RWPE1 (cell line): ENCODE results near the gene TMEM187.

Experiments used
- CTCF ChIA-PET: fragments of 350-600 bp; sonication (Branson Sonifier 250); formaldehyde crosslinking; extraction: SDS; loops from one replicate; lab custom pipeline; 2021; lab: Yijun Ruan, JAX
- POLR2A ChIA-PET: fragments of 400-600 bp; formaldehyde crosslinking; extraction: SDS; loops from one replicate; lab custom pipeline; 2020; ENCODE audit warnings: antibody characterized with exemption; ENCODE audit not compliant: low non-redundant PET; lab: Yijun Ruan, JAX
- DNase-seq: peaks from one replicate; pipeline ENCODE4 v3.0.0; 2012; ENCODE audit warnings: low spot score
- H3K27ac ChIP-seq: fragments of 450-650 bp; 2 replicates; pipeline ENCODE4 v1.5.1; 2017
- CTCF ChIP-seq: fragments of 450-650 bp; conservative IDR thresholded peaks from 2 replicates; pipeline ENCODE4 v1.5.1; 2017; ENCODE audit warnings: low read depth, mild to moderate bottlenecking

The TMEM187 gene

DNA sequence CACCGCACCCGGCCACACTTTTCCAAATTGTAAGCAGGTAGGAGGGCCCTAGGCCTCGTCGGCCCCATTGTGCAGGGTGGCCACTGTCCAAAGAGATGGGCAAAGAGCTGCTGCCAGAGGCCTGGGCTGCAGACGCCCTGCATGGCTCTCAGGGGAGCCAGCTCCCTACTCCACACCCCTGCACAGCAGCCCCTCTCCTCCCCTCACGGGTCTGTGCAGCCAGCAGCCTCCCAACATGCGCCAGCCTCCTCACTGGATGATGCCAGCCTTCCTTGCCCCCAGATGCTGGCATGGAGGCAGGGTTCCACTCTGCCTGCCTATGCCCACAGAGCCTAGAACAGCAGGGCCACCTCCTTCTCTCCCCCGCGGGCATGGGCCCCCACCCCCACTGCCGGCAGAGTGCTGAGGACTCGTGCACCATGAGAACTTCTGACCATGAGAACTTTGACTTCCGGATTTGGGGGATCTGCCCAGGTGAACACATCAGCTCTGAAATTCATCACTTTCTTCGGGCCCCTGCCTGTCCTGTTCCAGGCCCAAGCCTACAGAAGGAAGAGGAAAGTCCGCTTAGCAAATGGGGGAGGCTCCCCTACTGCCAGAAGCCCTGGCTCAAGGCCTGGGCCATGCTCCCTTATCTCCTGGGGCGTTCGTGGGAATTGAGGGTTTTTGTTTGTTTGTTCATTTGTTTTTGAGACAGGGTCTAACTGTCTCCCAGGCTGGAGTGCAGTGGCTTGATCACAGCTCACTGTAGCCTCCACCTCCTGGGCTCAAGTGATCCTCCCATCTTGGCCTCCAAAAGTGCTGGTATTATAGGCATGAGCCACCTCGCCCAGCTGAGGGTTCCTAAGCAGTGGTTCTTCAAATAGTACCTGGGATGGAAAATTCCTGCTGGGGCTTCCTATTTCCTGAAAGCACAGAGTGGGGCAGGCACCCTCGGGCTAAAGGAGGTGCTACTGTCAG is 39.1 kb downstream of the TMEM187 start:
- POLR2A ChIA-PET, result no interaction called here
- CTCF ChIA-PET, result no interaction called here
- peak overlapping the region; percentile 54 for H3K27ac ChIP-seq
- no peak for DNase-seq
- TF ChIP-seq CTCF, result no peak

GRCh38 chrX:154012336-154012991 is 39.9 kb downstream of the TMEM187 start:
- peak overlapping the region; percentile 54 for H3K27ac ChIP-seq
- TF ChIP-seq CTCF, result no peak
- DNase-seq, result no peak
- CTCF ChIA-PET, result interaction anchor here (0.6 to 1.4 kb wide), 5 partner anchors 10 to 116 kb away, joined by 3 to 4 read pairs (median 3); no protein-coding TSS in a partner anchor
- POLR2A ChIA-PET, result interaction anchor here (0.7 kb wide), 1 partner anchor 11 kb away, joined by 3 read pairs; no protein-coding TSS in a partner anchor

DNA sequence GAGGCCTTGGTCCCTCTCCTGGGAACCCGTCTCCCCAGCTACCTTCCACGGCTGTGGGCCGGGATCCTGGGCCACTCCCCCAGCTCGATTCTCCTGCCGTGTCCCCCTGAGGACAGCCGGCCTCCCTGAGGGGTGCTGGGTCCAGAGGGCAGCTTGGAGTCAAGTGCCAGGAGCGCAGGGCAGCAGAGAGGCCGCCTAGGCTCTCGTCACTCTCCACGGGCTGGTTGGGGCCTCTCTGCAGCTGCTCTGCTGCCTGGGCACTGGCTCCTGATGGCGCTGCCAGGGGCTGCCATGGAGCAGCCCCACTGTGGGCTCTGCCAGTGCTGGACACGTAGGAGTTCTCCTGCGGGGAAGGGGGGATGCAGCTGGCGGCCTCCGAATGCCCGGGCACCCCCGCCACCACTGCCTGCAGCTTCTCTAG is 40.5 kb downstream of the TMEM187 start:
- TF ChIP-seq CTCF, result no peak
- ChIA-PET CTCF (interaction anchor here (0.5 to 1.4 kb wide), 7 partner anchors 11 to 116 kb away, joined by 3 to 4 read pairs (median 3); no protein-coding TSS in a partner anchor), POLR2A (interaction anchor here (0.7 kb wide), 1 partner anchor 11 kb away, joined by 3 read pairs; no protein-coding TSS in a partner anchor)
- DNase-seq, result no peak
- H3K27ac ChIP-seq, result peak overlapping the region; percentile 54

GRCh38 chrX:154013614-154014360 is 41.2 kb downstream of the TMEM187 start:
- peak; percentile 21 for DNase-seq
- ChIA-PET CTCF (interaction anchor here (0.6 to 1.4 kb wide), 9 partner anchors 12 to 285 kb away, joined by 3 to 4 read pairs (median 3); no protein-coding TSS in a partner anchor), POLR2A (no interaction called here)
- peak overlapping the region; percentile 89; the same call in 1 of the 2 replicates for H3K27ac ChIP-seq
- TF ChIP-seq CTCF, result peak; percentile 83

DNA sequence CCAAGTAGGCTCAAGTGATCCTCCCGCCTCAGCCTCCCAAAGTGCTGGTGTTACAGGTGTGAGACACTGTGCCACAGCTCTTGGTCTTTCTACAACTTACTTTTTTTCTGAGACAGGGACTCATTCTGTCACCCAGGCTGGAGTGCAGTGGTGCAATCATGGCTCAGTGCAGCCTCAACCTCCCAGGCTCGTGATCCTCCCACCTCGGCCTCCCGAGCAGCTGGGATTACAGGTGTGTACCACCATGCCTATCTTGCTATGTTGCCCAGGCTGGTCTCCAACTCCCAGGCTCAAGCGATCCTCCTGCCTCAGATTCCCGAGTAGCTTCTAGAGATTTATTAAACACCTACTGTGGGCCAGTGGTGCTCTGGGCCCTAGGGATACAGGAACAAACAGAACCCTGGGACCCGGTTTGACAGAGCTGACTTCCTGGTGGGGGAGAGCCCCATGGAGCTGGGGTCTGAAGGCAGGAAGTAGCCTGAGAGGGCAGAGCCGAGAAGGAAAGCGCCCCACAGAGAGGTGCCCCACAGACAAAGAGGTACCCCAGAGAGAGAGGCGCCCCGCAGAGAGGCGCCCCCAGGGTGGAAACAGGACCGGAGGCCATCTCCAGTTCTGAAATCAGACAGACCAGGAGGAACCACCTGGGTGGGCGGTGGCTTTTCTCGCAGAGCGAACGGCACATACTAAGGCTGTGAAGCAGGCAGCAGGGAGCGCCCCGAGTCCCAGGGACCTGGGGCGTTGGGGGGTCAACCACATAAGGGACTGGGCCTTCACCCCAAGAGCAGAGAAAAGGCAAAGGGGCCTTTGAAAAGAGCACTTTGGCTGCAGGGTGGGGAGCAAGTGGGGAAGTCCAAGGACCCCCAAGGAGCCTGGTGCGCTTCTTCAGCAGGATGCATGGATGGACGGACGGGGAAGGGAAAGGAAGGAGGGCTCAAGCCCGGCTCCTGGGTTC is 42.2 kb downstream of the TMEM187 start:
- no peak for DNase-seq
- TF ChIP-seq CTCF, result no peak
- POLR2A ChIA-PET, result no interaction called here
- peak overlapping the region; percentile 89 for H3K27ac ChIP-seq
- CTCF ChIA-PET, result interaction anchor here (0.5 to 1.1 kb wide), 3 partner anchors 22 to 40 kb away, joined by 3 read pairs; no protein-coding TSS in a partner anchor
